GM18508 (cell line): ENCODE measurements around the gene ELP5.

Source experiments
- ATAC-seq: cut with Tn5 transposase; IDR thresholded peaks from one replicate; pipeline ENCODE4 v1.9.1; 2021; ENCODE audit warnings: moderate number of reproducible peaks; ENCODE audit not compliant: insufficient read depth, unreplicated experiment

The ELP5 gene

DNA sequence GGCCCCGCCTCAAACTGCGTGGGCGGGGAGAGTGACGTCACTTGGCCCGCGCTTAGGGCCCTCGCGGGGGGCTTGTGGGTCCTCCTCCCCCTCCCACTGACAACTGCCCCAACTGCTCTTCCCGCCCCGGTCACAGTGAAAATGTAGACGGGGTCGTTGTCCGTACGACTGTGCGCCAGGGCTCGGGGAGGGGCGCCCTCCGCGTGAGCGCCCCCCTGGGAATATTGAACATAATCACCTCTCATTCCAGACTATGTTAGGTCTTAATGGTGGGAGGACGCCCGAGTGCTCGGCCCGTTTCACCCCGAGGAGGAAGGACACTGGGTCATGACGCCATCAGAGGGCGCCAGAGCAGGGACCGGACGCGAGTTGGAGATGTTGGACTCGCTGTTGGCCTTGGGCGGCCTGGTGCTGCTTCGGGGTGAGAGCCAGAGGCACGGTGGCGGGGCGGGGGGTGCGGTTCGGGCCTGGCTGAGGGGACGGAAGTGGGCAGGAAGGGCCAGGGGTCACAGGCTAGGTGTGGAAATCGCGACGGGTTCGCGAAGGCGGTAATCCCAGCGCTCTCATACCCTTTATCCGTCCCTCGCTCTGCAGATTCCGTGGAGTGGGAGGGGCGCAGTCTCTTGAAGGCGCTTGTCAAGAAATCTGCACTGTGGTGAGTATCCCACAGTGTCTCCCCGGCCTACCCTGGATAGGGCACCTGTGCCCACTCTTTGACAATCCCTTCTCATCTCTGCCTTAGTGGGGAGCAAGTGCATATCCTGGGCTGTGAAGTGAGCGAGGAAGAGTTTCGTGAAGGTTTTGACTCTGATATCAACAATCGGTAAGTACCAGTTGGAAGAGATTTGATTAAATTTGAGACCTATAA is at the start of gene ELP5:
Gene ELP5 (plus strand): TSS at position 40 of the 868 bp plus-strand sequence. CDS start 336 bp downstream, at position 376.
- ATAC-seq = peak; percentile 30

DNA sequence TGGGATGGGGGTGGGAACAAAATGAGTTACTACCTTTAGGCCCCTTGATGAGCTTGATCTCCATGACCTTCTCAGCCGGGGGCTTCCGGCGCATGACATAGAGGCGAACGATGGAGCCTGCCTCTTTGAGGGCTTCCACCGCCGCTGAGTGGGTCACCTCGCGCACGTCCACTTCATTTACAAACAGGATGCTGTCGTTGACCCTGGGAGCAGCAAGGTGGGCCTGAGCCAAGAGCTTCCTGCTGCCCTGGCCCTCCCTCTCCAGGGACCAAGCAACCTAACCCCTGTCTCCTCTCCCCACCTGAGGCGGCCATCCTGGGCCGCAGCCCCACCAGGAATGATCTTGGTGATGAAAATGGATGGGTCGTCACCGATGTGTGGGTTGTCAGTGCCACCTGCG is 48.6 kb upstream of the ELP5 start:
- ATAC-seq = no peak

DNA sequence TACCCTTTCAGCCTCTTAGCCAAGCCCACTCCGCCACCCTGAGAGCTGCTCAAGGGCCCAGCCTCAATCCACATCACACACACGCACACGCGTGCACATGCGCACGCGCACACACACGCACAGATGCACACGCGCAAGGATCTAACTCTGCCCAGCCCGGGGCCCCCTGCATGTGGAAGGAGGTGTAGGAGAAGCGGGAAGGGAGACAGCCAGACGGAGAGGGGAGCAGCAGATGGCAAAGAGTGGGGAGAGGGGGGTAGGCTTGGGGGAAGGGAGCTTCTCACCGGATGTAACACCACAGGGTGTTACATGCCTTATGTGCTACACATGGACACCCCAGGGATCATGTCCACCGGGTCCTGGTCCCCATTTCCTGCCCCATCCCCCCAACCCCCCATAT is 47.7 kb upstream of the ELP5 start:
- ATAC-seq = no peak

DNA sequence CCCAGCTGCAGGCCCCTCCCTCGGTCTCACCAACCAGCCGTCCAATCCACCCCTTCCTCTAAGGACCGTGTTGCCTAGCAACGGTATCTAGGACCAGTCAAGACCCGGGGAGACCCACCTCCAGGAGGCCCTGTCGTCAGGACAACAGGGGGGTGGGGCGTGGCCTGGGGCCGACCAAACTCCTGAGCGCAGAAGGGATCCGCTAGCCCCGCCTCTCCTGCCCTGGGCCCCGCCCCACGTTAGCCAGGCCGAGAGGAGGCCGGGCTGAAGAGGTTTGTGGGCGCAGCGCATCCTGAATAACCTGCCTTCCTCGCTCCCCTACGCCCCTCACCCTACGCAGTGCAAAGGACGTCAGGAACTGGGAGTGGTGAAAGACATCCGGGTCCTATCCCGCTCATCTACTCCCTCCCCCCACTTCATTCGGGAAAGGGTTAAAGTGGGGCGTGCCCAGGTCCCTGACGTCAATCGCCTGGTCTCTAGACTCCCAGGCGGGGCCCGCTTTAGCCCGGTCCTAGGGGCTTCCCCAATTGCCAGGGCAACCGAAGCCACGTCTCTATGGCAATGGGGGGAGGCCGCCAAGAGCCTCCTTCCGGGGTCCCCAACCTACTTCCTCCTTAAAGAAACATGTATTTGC is 47.1 kb upstream of the ELP5 start:
- ATAC-seq = no peak

DNA sequence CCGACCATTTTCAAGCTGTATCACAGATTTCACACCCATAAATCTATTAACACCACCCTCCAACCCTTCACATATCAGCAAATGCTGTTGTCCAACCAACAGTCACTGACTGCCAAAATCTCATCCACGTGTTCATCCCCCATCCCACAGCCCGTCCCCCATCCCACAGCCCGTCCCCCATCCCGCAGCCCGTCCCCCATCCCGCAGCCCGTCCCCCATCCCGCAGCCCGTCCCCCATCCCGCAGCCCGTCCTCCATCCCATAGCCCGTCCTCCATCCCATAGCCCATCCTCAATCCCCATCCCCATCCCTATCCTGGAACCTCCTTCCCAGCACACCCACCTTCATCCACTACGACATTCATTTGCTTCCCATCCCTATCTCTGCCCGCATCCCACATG is 46.5 kb upstream of the ELP5 start:
- ATAC-seq = no peak

GRCh38 chr17:7207120-7208001 is 44.7 kb upstream of the ELP5 start:
- ATAC-seq = no peak

DNA sequence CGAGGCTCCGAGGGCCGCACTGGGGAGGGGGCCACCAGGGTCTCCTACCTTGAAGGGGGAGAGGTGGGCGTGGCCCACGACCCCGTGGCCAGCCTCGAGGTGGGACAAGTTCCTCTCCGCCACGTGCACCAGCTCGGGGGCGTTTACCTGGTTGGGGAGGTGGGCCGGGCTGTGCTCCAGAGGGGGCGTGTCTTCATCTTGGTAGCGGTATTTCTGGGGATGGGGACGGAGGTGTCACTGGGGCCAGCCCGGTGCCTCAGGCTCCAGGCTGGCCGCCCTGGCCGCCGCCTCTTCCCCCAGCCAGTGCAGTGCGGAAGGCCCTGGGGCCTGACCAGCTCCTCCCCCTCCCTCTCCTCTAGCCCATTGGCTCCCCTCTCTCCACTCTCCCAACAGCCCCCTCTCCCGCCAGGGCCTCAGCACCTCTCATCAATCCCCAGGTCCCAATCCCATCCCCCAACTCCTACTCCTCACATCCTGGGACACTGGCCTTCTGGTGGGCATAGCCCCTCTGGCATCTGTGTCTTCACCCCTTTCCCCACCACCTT is 43.9 kb upstream of the ELP5 start:
- no peak for ATAC-seq

DNA sequence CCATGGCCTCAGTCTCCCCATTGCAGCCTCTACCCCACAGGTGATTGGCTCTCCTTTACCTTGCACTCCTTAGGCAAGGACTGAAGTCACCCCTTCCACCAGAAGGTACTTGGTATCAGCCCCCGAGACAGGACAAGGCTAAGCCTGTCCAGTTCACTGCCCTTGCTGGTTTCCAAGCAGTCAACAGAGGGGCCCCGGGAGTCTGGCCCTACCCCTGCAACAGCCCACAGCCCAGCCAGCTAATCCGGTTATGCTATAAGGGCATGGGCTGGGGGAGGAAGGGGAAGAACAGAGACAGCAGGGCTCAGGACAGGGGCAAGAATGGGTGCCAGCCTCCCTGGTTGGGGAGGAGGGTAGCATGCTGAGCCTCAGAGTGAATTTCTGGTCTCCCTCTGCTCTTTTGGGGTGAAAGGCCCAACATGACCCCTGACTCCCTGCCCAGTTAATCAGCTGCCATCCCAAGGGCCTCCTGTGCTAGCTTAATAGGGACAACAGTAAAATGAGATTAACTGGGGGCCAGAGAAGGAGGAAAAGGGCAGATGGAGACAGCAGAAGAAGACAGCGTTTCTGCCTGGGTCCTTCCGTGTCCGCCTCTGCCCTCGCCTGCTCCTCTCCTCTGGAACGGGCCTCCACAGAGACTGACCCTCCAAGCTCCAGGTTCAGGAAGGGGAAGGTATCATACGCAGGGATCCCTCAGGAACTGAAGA is 43.1 kb upstream of the ELP5 start:
- ATAC-seq = no peak

DNA sequence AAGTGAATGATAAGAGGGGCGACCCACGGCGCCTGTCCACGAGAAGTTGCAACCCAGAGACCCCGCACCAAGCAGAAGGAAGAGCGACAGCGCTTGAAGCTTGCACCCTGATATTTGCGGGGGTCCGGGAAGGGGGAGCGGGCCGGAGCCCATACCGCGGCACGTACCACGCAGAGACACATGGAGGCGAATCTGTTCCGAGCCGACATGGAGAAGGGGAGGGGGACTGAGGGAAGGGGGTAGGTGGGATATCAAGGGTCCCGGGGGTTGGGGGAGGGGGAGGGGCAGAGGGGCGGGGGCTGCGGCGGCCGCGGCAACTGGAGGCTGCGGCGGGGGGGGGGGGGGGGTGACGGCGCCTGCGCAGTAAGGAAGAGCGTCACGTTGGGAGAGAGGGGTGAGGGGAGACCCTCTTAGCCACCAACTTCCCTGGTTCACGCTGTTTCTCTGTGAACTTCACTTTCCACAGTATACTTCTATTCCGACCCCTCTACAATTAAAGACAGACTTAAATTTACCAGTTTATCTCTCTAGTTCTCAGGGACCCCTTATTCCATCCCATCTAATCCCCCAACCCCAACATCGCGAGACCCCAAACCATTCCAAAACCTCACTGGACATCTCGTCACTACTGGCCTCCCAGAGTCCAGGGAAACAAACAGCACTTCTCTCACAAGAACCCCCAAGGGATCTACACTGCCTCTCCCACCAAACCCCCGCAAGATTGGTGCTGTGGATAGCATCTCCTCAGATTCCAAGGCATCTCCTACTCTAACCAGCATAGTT is 40.3 kb upstream of the ELP5 start:
- no peak for ATAC-seq

- no peak for ATAC-seq
Measured at GRCh38 chr17:7213895-7214299, 38.1 kb upstream of the ELP5 start.

DNA sequence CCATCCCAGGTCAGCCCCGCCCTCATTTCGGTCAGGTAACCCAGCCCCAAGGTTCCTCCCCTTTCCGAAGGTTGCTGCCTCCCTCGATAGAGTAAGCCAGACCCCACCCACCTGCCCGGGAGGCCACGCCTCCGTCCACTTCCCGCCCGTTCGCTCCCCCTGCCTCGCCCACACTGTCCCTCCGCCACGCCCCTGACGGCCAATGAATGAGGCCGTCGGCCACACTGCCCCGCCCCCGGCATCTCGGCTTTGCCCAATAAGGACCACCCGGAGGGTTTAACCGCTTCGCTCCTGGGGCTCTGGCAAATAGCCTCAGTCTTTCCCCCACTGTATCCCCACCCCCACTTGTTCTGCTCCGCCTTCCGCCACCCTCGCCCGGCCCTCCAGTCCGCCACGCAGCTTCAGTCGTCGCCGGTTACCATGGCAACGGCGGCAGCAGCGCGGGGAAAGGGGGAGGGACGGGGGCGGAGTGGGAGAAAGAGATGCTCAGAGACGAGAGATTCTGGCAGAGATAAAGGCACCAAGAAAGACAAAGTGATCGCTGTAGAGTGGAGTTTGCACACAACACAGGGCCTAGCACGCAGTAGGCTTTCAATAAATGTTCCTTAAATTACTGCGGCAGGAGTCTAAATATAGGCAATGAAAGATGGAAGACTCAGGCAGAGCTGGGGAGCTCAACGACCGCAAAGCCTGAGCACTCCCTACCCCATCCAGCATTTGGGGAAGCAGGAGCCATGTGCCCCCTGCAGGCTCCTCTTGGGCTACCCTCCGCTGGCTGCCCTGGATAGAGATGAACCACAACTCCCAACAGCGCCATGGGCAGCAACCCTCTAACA is 37.5 kb upstream of the ELP5 start:
- ATAC-seq = peak; percentile 45

DNA sequence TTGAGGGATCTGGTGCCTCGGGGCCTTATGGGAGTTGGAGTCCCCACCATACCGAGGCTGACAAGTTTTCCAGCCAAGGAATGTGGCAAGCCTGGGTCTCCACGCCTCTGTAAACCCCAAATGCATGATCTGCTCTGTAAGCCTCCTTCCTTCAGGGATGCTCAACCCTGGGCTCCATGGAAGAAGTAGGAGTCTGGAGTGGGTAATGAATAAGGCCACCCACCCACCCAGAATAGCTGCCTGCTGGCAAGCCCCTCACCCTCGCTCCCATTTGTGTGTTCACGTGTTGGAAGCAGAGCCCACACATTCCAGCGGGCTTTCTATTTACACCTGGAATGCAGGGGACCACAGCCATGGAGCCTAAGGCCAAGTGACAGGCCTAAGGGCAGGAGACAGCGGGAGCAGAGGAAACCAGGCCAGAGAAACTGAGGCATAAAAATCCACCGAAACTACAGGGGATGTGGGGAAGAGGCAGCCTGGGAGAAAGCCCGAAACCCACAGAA is 36.8 kb upstream of the ELP5 start:
- ATAC-seq = no peak

GRCh38 chr17:7215652-7216180 is 36.3 kb upstream of the ELP5 start:
- no peak for ATAC-seq

DNA sequence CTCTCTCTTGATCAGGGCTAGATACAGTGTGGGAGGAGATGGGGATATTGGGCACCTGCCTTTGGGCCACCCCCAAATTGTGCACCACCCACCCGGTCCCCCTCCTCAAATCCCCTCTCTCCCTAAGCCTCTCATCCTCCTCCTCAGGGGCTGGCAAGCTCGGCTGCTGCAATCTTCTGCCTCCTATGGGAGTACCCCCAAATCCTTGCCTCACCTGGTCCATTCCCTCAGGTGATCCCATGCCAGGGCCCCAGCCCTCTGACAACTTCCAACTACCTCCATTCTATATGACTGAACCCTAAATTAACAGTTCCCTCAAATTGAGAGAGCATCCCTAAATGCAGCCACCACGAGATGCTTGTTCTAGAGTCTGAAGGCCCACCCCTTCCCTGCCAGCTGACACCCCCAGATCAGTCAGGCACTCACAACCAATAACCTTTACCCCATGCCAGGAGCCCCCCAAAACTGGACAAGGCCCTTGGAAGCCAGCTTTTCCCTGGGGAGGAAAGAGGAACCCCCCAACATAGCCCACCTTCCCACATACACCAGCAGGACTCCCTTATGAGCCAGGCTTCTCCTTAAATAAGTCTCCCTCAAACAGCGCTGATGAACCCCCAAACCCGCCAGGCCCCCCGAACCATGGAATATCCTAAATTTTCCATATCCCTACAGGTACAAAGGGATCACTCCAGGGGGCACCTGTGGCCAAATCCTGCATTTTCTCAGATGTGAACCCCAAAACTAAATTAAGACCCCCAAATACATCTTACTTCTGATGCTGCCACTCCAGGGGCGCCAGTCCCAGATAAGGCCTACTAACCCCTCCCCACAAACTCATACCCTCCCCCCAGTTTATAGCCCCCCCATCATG is 35.5 kb upstream of the ELP5 start:
- ATAC-seq = no peak

GRCh38 chr17:7217113-7217987 is 34.7 kb upstream of the ELP5 start:
- ATAC-seq = no peak

GRCh38 chr17:7218166-7218565 is 33.8 kb upstream of the ELP5 start:
- no peak for ATAC-seq
